Tibial nerve (tissue), 4 donors: Measurements from ENCODE around the gene KIF2C. TPM values are rescaled to one million over a fixed set of nuclear protein-coding genes. Genes with fewer than 3 reads are reported as not detected.
"Not testable (repeated sequence)": the region's sequence is repeated elsewhere in the genome, so short reads cannot be mapped to it uniquely, and the experiment has no call there.

Experiments
- DNase-seq, 2 donors: peaks; one replicate each; pipeline ENCODE4 v3.0.0-alpha.2; 2019; ENCODE audit warnings: low spot score in 2 of 2
- H3K27ac ChIP-seq, 4 donors: fragments of 200-600 bp; sonication (generic) in 3 of 4; one replicate each; pipeline ENCODE4 v1.5.1; 2017 to 2019; ENCODE audit warnings: mild to moderate bottlenecking in 1 of 4
- H3K27me3 ChIP-seq, 2 donors: fragments of 200-600 bp; sonication (generic) in 1 of 2; one replicate each; pipeline versions ENCODE4 v1.5.1 to v1.6.0; 2017 to 2019
- H3K36me3 ChIP-seq, 3 donors: fragments of 200-600 bp; sonication (generic); one replicate each; pipeline ENCODE4 v1.5.1; 2018 to 2019
- H3K4me1 ChIP-seq, 4 donors: fragments of 200-600 bp; sonication (generic) in 3 of 4; one replicate each; pipeline ENCODE4 v1.5.1; 2017 to 2019
- H3K4me3 ChIP-seq, 4 donors: fragments of 200-600 bp; sonication (generic) in 3 of 4; one replicate each; pipeline ENCODE4 v1.5.1; 2017 to 2019; ENCODE audit warnings: mild to moderate bottlenecking in 1 of 4, moderate library complexity in 1 of 4
- H3K9me3 ChIP-seq, 4 donors: fragments of 200-600 bp; sonication (generic) in 3 of 4; one replicate each; pipeline ENCODE4 v1.5.1; 2017 to 2019
- EP300 ChIP-seq, 2 donors: sonication (generic); formaldehyde crosslinking; IDR thresholded peaks; one replicate each; pipeline ENCODE4 v1.6.1; 2017; ENCODE audit warnings: antibody characterized with exemption in 2 of 2, mild to moderate bottlenecking in 1 of 2
- POLR2A ChIP-seq, 2 donors: fragments of 450-650 bp; IDR thresholded peaks; one replicate each; pipeline ENCODE4 v1.6.1; 2017; ENCODE audit warnings: antibody characterized with exemption in 2 of 2, mild to moderate bottlenecking in 2 of 2, moderate library complexity in 2 of 2
- WGBS, 2 donors: methylation state at CpG; one replicate each; pipeline ENCODE4 v1.1.5; 2018; 5-methylcytosine and 5-hydroxymethylcytosine counted together
- total RNA-seq, 4 donors: library from RNA; depleted of rRNA; stranded (reverse); fragments of >200 nt; gene quantifications; one replicate each; pipeline ENCODE4 v1.1.0, GENCODE V29; 2016
- TF ChIP-seq, protein P1 (sequence below), 5 experiments: fragments of 200-600 bp in 3 of 5; fragments of 450-650 bp in 2 of 5; sonication (generic) in 3 of 5; IDR thresholded peaks; one replicate each; pipeline ENCODE4 v1.5.1; 2016 to 2019; ENCODE audit warnings: antibody characterized with exemption in 5 of 5, mild to moderate bottlenecking in 3 of 5, moderate library complexity in 2 of 5

The KIF2C gene
- total RNA-seq, 4 donors from 2014 or later = 0.63 to 3.3 (median 2.7) TPM; not detected in 1

DNA sequence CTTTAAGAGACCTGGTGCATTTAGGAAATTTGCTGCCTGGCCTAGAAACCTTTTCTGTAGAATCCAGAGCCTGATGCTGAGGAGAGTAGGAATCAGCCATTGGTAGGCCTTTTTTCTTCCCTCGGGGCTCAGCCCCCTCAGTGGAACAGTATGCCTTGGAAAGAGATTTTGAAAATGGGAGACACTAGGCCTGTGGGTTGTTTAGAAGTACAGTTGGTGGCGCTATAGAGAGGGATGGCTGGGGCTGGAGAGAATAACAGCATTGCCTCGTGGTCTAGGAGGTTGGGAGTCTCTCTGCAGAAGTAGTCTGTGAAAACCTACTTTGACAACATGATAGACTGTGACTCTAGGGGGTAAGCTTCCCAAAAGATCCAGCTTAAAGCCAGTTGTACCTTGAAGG, 8.2 kb downstream of the KIF2C start:
- H3K27me3 ChIP-seq = no peaks in the 10 kb centered on the region
- no peaks in the 10 kb centered on the region for H3K4me1 ChIP-seq
- H3K27ac ChIP-seq = no peak overlapping the region
- TF ChIP-seq EP300 (IDR thresholded peaks at IDR 0.05) (no peak), POLR2A (IDR thresholded peaks at IDR 0.05) (no peak)
- TF ChIP-seq, protein P1, sequence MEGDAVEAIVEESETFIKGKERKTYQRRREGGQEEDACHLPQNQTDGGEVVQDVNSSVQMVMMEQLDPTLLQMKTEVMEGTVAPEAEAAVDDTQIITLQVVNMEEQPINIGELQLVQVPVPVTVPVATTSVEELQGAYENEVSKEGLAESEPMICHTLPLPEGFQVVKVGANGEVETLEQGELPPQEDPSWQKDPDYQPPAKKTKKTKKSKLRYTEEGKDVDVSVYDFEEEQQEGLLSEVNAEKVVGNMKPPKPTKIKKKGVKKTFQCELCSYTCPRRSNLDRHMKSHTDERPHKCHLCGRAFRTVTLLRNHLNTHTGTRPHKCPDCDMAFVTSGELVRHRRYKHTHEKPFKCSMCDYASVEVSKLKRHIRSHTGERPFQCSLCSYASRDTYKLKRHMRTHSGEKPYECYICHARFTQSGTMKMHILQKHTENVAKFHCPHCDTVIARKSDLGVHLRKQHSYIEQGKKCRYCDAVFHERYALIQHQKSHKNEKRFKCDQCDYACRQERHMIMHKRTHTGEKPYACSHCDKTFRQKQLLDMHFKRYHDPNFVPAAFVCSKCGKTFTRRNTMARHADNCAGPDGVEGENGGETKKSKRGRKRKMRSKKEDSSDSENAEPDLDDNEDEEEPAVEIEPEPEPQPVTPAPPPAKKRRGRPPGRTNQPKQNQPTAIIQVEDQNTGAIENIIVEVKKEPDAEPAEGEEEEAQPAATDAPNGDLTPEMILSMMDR (IDR thresholded peaks at IDR 0.05) = no peak
- no peak overlapping the region for H3K4me3 ChIP-seq
- H3K36me3 ChIP-seq = no peaks in the 10 kb centered on the region
- H3K9me3 ChIP-seq = no peaks in the 10 kb centered on the region
- WGBS, 2 donors = 82 to 85% methylated on average over 3 of the region's 3 CpGs
- DNase-seq = no peak

DNA sequence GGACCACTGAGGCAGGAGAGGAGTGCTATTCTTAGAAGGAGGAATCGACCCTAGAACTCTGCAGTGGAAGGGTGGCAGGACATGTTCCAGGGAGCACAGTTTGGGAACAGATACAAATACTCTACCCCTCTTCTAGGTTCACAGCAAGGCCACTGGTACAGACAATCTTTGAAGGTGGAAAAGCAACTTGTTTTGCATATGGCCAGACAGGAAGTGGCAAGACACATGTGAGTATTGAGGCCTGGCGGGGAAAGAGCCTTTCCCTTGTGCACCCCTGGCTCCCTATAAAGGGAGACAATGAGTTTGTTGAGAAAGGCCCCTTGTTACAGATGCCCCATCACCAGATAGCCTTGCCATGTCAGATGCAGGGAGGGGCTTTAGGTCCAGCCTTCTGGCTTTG, 17.8 kb downstream of the KIF2C start:
- DNase-seq = no peak
- 94 to 96% methylated on average over 2 of the region's 2 CpGs for WGBS, 2 donors
- no peaks in the 10 kb centered on the region for H3K4me1 ChIP-seq
- no peak overlapping the region for H3K27ac ChIP-seq
- no peaks in the 10 kb centered on the region for H3K9me3 ChIP-seq
- no peaks in the 10 kb centered on the region for H3K27me3 ChIP-seq
- TF ChIP-seq POLR2A (IDR thresholded peaks at IDR 0.05) (no peak), EP300 (IDR thresholded peaks at IDR 0.05) (no peak)
- TF ChIP-seq, protein P1 (IDR thresholded peaks at IDR 0.05) = no peak
- no peaks in the 10 kb centered on the region for H3K36me3 ChIP-seq
- no peak overlapping the region for H3K4me3 ChIP-seq

DNA sequence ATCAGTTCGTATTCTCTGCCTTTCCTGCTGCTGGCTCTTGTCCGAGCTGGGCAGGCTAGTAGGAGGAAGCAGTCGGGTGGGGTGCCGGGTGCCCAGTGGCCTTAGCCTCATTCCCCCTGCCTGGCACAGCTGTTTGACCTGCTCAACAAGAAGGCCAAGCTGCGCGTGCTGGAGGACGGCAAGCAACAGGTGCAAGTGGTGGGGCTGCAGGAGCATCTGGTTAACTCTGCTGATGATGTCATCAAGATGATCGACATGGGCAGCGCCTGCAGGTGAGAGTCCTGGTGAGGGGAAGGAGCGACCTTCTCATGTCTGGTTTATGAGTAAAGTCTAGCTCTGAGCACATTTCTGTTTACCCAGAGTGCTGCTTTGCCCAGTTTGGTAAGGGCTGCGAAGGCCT, 19.4 kb downstream of the KIF2C start:
- WGBS, 2 donors = 85 to 86% methylated on average over 11 of the region's 11 CpGs

DNA sequence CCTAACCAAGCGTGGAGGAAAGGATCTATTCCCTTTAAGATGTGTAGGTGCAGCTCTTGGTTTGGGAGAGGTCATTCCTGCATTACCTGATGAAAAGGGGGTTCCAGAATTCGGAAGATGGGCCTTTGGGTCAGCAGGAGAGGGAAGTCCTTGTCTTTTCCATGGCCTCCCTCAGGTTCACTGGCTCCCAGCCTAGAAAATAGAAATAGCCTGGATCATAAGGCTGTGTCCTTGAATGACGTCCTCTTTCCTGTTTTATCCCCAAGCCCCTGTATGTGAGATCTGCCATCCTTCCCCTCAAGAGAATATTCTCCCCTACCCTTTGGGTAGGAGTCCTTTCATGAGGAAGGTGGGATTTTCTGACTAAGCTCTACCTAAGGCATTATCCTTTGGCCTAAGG, 21.2 kb downstream of the KIF2C start:
- TF ChIP-seq EP300 (IDR thresholded peaks at IDR 0.05) = no peak
- TF ChIP-seq POLR2A (IDR thresholded peaks at IDR 0.05) = no peak
- TF ChIP-seq, protein P1 (IDR thresholded peaks at IDR 0.05) = no peak
- no peak overlapping the region for H3K4me3 ChIP-seq
- H3K9me3 ChIP-seq = no peaks in the 10 kb centered on the region
- no peak overlapping the region for H3K27ac ChIP-seq
- H3K27me3 ChIP-seq = no peaks in the 10 kb centered on the region
- DNase-seq = no peak
- no peaks in the 10 kb centered on the region for H3K4me1 ChIP-seq
- 85 to 94% methylated on average over 3 of the region's 3 CpGs for WGBS, 2 donors
- H3K36me3 ChIP-seq = no peaks in the 10 kb centered on the region

More for the DNA sequence above, 19.4 kb downstream of the KIF2C start:
- TF ChIP-seq POLR2A (IDR thresholded peaks at IDR 0.05) = no peak
- TF ChIP-seq, protein P1 (IDR thresholded peaks at IDR 0.05) = no peak
- TF ChIP-seq EP300 (IDR thresholded peaks at IDR 0.05) = no peak
- H3K36me3 ChIP-seq = no peaks in the 10 kb centered on the region
- H3K27me3 ChIP-seq = no peaks in the 10 kb centered on the region
- no peak for DNase-seq
- H3K4me1 ChIP-seq = no peaks in the 10 kb centered on the region
- no peaks in the 10 kb centered on the region for H3K9me3 ChIP-seq
- no peak overlapping the region for H3K27ac ChIP-seq
- no peak overlapping the region for H3K4me3 ChIP-seq

DNA sequence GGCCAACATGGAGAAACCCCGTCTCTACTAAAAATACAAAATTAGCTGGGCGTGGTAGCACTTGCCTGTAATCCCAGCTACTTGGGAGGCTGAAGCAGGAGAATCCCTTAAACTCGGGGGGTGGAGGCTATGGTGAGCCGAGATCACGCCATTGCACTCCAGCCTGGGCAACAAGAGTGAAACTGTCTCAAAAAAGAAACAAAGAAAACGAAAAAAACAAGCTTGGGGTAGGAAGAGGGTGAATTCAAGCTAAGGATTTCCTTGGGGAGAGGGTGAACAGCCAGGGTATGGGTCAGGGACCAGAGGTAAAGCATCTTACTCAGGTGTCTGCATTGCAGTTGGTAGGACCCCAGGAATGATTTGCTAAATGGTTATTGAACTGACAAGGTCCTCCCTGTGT, 26.8 kb downstream of the KIF2C start:
- peaks cover 0 to 13% (median 0%) of the 10 kb centered on the region in 3 donors for H3K36me3 ChIP-seq
- H3K4me3 ChIP-seq, H3K27me3 ChIP-seq, H3K4me1 ChIP-seq, H3K27ac ChIP-seq, DNase-seq, H3K9me3 ChIP-seq: not testable (repeated sequence)
- 86 to 94% methylated on average over 6 of the region's 6 CpGs for WGBS, 2 donors
